Fibroblast of lung (primary cell): ENCODE measurements around the gene FAAP100.

Experiments used
- CTCF ChIP-seq, 2 donors: IDR thresholded peaks in 1 of 2; conservative IDR thresholded peaks in 1 of 2; 1 replicate in 1 of 2; 2 replicates in 1 of 2; pipeline ENCODE4 v1.5.1; 2011 to 2012; ENCODE audit warnings: low read length in 2 of 2, control low read depth in 1 of 2, inconsistent platforms in 1 of 2, low read depth in 1 of 2, mild to moderate bottlenecking in 1 of 2
- EZH2 ChIP-seq: IDR thresholded peaks from 2 replicates; pipeline ENCODE4 v1.5.1; 2012; ENCODE audit warnings: low read length, control low read depth, mild to moderate bottlenecking; ENCODE audit errors: missing control alignments

GRCh38 chr17:81558941-81559806 lies 7.0 kb upstream of the FAAP100 start:
- TF ChIP-seq CTCF (conservative IDR thresholded peaks at IDR 0.05 in 1 of 2, IDR thresholded peaks at IDR 0.05 in 1 of 2; ENCODE audit: low read depth in 1 of 2, low read length in 2 of 2) (peak; percentile 10 to 19), EZH2 (no peak)
